SJSA1 (cell line): Measurements from ENCODE around the gene ZNF417. TPM values are rescaled to one million over a fixed set of nuclear protein-coding genes. Genes with fewer than 3 reads are reported as not detected.
"Not testable (repeated sequence)": the region's sequence is repeated elsewhere in the genome, so short reads cannot be mapped to it uniquely, and the experiment has no call there.

Source experiments
- DNase-seq, 2 experiments: peaks; one replicate each; pipeline ENCODE4 v3.0.0-alpha.2; 2015 to 2020; ENCODE audit warnings: low spot score in 2 of 2, low read depth in 1 of 2
- H3K27ac ChIP-seq: fragments of 250-450 bp; sonication (Bioruptor Pico); 2 replicates; pipeline ENCODE4 v1.5.1; 2020; ENCODE audit warnings: mild to moderate bottlenecking, moderate library complexity
- H3K27me3 ChIP-seq: fragments of 250-450 bp; sonication (Bioruptor Pico); replicated peaks from 2 replicates; pipeline ENCODE4 v1.5.1; 2020; ENCODE audit warnings: mild to moderate bottlenecking, moderate library complexity
- H3K36me3 ChIP-seq: fragments of 250-450 bp; sonication (Bioruptor Pico); 2 replicates; pipeline ENCODE4 v1.5.1; 2020; ENCODE audit warnings: mild to moderate bottlenecking
- H3K4me1 ChIP-seq: fragments of 250-450 bp; sonication (Bioruptor Pico); replicated peaks from 2 replicates; pipeline ENCODE4 v1.6.1; 2021; ENCODE audit warnings: mild to moderate bottlenecking
- H3K4me3 ChIP-seq: fragments of 250-450 bp; sonication (Bioruptor Pico); 2 replicates; pipeline ENCODE4 v1.5.1; 2020; ENCODE audit warnings: mild to moderate bottlenecking
- H3K9me3 ChIP-seq: fragments of 250-450 bp; sonication (Bioruptor Pico); replicated peaks from 2 replicates; pipeline ENCODE4 v1.5.1; 2020; ENCODE audit warnings: mild to moderate bottlenecking
- total RNA-seq: library from RNA; depleted of rRNA; stranded (reverse); fragments of >200 nt; shearing (Covaris generic); gene quantifications from 2 replicates; pipeline ENCODE4 v1.2.3, GENCODE V29; 2014; rRNA removed

ZNF417 gene
- total RNA-seq, 1 experiment from 2014 or later = 8.4 TPM

DNA sequence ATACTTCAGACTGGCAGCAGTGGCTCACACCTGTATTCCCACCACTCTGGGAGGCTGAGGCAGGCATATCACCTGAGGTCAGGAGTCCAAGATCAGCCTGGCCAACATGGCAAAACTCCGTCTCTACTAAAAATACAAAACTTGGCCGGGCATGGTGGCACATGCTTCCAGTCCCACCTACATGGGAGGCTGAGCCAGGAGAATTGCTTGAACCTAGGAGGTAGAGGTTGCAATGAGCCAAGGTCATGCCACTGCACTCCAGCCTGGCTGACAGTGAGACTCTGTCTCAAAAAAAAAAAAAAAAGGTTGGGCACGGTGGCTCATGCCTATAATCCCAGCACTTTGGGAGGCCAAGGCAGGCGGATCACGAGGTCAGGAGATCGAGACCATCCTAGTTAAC is 46.7 kb downstream of the ZNF417 start:
- not testable (repeated sequence) for DNase-seq, H3K27ac ChIP-seq, H3K4me3 ChIP-seq, H3K4me1 ChIP-seq, H3K27me3 ChIP-seq
- peaks cover 33% of the 10 kb centered on the region for H3K36me3 ChIP-seq
- peaks cover 34% of the 10 kb centered on the region for H3K9me3 ChIP-seq

DNA sequence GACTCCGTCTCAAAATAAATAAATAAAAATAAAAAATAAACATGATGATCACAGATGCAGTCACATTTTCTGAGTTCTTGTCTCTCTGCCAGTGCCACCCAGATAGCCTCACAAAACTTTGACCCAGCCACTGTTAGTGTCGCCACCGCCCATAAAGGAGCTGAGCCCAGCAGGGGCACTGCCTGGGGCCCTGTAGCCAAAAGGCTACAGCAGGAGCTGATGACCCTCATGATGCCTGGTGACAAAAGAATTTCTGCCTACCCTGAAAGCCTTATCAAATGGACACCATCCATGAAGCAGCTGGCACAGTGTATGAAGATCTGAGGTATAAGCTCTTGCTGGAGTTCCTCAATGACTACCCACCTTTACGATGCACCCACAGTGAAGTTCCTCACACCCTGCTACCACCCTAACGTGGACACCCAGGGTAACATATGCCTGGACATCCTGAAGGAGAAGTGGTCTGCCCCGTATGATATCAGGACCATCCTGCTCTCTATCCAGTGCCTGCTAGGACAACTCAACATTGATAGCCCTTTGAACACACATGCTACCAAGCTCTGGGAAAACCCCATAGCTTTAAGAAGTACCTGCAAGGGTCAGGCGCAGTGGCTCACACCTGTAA is 48.4 kb downstream of the ZNF417 start:
- Histone ChIP-seq H3K27ac (no peak overlapping the region), H3K4me1 (no peaks in the 10 kb centered on the region), H3K9me3 (peaks cover 28% of the 10 kb centered on the region), H3K27me3 (no peaks in the 10 kb centered on the region), H3K36me3 (peaks cover 44% of the 10 kb centered on the region), H3K4me3 (no peak overlapping the region)
- no peak for DNase-seq

Other genes with a start within 250 kb of the ZNF417 start
- not detected in 2 replicates for gene ZSCAN4, start 247.7 kb downstream of the ZNF417 start, total RNA-seq
- 6.3 and 12.2 TPM in 2 replicates for gene ZNF551, start 234.6 kb downstream of the ZNF417 start, total RNA-seq
- gene ZNF154, start 207.4 kb downstream of the ZNF417 start, total RNA-seq = 0.91 and 0.92 TPM in 2 replicates
- 2.0 and 4.8 TPM in 2 replicates for gene ZNF671, start 189.0 kb downstream of the ZNF417 start, total RNA-seq
- 5.7 and 13.0 TPM in 2 replicates for gene ZNF776, start 169.8 kb downstream of the ZNF417 start, total RNA-seq
- gene ZNF586, start 146.9 kb downstream of the ZNF417 start, total RNA-seq = 10.7 and 18.2 TPM in 2 replicates
- 3.3 and 3.5 TPM in 2 replicates for gene ZNF552, start 101.7 kb downstream of the ZNF417 start, total RNA-seq
- gene ZNF587B, start 86.3 kb downstream of the ZNF417 start, total RNA-seq = 11.4 and 13.6 TPM in 2 replicates
- gene ZNF587, start 66.7 kb downstream of the ZNF417 start, total RNA-seq = 12.3 and 13.3 TPM in 2 replicates
- 1.1 and 10.2 TPM in 2 replicates for gene ZNF814, start 27.6 kb downstream of the ZNF417 start, total RNA-seq
- 0.21 TPM in 1 of 2 replicates, not detected in the other for gene ZNF418, start 18.8 kb upstream of the ZNF417 start, total RNA-seq
- 1.8 and 5.2 TPM in 2 replicates for gene ZNF256, start 31.1 kb upstream of the ZNF417 start, total RNA-seq
- not detected in 2 replicates for gene C19orf18, start 57.9 kb upstream of the ZNF417 start, total RNA-seq
- 13.1 and 32.0 TPM in 2 replicates for gene ZNF606, start 86.2 kb upstream of the ZNF417 start, total RNA-seq
- not detected in 2 replicates for gene ZSCAN1, start 117.4 kb upstream of the ZNF417 start, total RNA-seq
- gene ZNF135, start 142.7 kb upstream of the ZNF417 start, total RNA-seq = not detected in 2 replicates
- gene ZSCAN18, start 181.6 kb upstream of the ZNF417 start, total RNA-seq = 0.26 TPM in 1 of 2 replicates, not detected in the other
- gene ZNF329, start 234.2 kb upstream of the ZNF417 start, total RNA-seq = 5.4 and 8.3 TPM in 2 replicates